ENCODE results near the gene MSH6.

MSH6 gene

GRCh38 chr2:47782671-47783485 is at the start of gene MSH6:
Gene MSH6 (plus strand): TSS chr2:47783145. CDS start chr2:47783234, 89 bp downstream.
- DNase-seq (ENCODE audit: low spot score) = peak; percentile 88

GRCh38 chr2:47735136-47735869 is 47.6 kb upstream of the MSH6 start:
- peak; percentile 16 for DNase-seq (ENCODE audit: low spot score)

- DNase-seq (ENCODE audit: low spot score) = no peak
Observed at GRCh38 chr2:47735912-47736311, 47.0 kb upstream of the MSH6 start.

GRCh38 chr2:47737191-47737975 is 45.6 kb upstream of the MSH6 start:
- no peak for DNase-seq (ENCODE audit: low spot score)

- DNase-seq (ENCODE audit: low spot score) = no peak
Observed at GRCh38 chr2:47738331-47738730, 44.6 kb upstream of the MSH6 start.

GRCh38 chr2:47741101-47741500 is 41.8 kb upstream of the MSH6 start:
- no peak for DNase-seq (ENCODE audit: low spot score)

GRCh38 chr2:47741637-47742036 is 41.3 kb upstream of the MSH6 start:
- DNase-seq (ENCODE audit: low spot score) = no peak

GRCh38 chr2:47744074-47744473 is 38.9 kb upstream of the MSH6 start:
- no peak for DNase-seq (ENCODE audit: low spot score)

GRCh38 chr2:47747878-47748277 is 35.1 kb upstream of the MSH6 start:
- DNase-seq (ENCODE audit: low spot score) = no peak

GRCh38 chr2:47751856-47752414 is 31.0 kb upstream of the MSH6 start:
- no peak for DNase-seq (ENCODE audit: low spot score)

- DNase-seq (ENCODE audit: low spot score) = no peak
Observed at GRCh38 chr2:47767497-47767844, 15.5 kb upstream of the MSH6 start.

GRCh38 chr2:47767880-47768609 is 14.9 kb upstream of the MSH6 start:
- DNase-seq (ENCODE audit: low spot score) = peak; percentile 62

- no peak for DNase-seq (ENCODE audit: low spot score)
Observed at GRCh38 chr2:47769318-47769717, 13.6 kb upstream of the MSH6 start.

GRCh38 chr2:47771211-47771610 is 11.7 kb upstream of the MSH6 start:
- DNase-seq (ENCODE audit: low spot score) = no peak

- DNase-seq (ENCODE audit: low spot score) = no peak
Observed at GRCh38 chr2:47772343-47772742, 10.6 kb upstream of the MSH6 start.

GRCh38 chr2:47774567-47774966 is 8.4 kb upstream of the MSH6 start:
- no peak for DNase-seq (ENCODE audit: low spot score)

GRCh38 chr2:47777277-47777937 is 5.5 kb upstream of the MSH6 start:
- no peak for DNase-seq (ENCODE audit: low spot score)

- DNase-seq (ENCODE audit: low spot score) = no peak
Observed at GRCh38 chr2:47778698-47779425, 4.1 kb upstream of the MSH6 start.

GRCh38 chr2:47779426-47779790 is 3.5 kb upstream of the MSH6 start:
- DNase-seq (ENCODE audit: low spot score) = no peak

GRCh38 chr2:47782381-47782670 is 619 bp upstream of the MSH6 start:
- no peak for DNase-seq (ENCODE audit: low spot score)
